HEK293T (cell line): ENCODE data around the gene CST7.

Source experiments
- ARNT ChIP-seq: fragments of 450-650 bp; IDR thresholded peaks from 2 replicates; pipeline ENCODE4 v1.6.1; 2017; ENCODE audit warnings: mild to moderate bottlenecking
- BHLHE40 ChIP-seq: fragments of 450-650 bp; IDR thresholded peaks from 2 replicates; pipeline ENCODE4 v1.6.1; 2016; ENCODE audit warnings: mild to moderate bottlenecking, moderate library complexity, borderline replicate concordance
- CTBP1 ChIP-seq: fragments of 450-650 bp; IDR thresholded peaks from 2 replicates; pipeline ENCODE4 v1.6.1; 2016; ENCODE audit warnings: borderline replicate concordance
- NFRKB ChIP-seq: fragments of 450-650 bp; IDR thresholded peaks from 2 replicates; pipeline ENCODE4 v1.6.1; 2016; ENCODE audit warnings: mild to moderate bottlenecking, moderate library complexity
- SP1 ChIP-seq: fragments of 450-650 bp; IDR thresholded peaks from 2 replicates; pipeline ENCODE4 v1.6.1; 2017
- SUZ12 ChIP-seq: fragments of 450-650 bp; IDR thresholded peaks from 2 replicates; pipeline ENCODE4 v1.6.1; 2016; ENCODE audit warnings: mild to moderate bottlenecking
- TARDBP ChIP-seq: fragments of 450-650 bp; IDR thresholded peaks from 2 replicates; pipeline ENCODE4 v1.6.1; 2016
- ZNF384 ChIP-seq: fragments of 450-650 bp; IDR thresholded peaks from 2 replicates; pipeline ENCODE4 v1.6.1; 2016
- TF ChIP-seq, protein P1 (sequence below): fragments of 450-650 bp; IDR thresholded peaks from 2 replicates; pipeline ENCODE4 v1.6.1; 2016

GRCh38 chr20:24963672-24964505 lies 14.8 kb downstream of the CST7 start:
- TF ChIP-seq SP1 = no peak
- TF ChIP-seq, protein P1, sequence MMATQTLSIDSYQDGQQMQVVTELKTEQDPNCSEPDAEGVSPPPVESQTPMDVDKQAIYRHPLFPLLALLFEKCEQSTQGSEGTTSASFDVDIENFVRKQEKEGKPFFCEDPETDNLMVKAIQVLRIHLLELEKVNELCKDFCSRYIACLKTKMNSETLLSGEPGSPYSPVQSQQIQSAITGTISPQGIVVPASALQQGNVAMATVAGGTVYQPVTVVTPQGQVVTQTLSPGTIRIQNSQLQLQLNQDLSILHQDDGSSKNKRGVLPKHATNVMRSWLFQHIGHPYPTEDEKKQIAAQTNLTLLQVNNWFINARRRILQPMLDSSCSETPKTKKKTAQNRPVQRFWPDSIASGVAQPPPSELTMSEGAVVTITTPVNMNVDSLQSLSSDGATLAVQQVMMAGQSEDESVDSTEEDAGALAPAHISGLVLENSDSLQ = no peak
- TF ChIP-seq ZNF384 = no peak
- no peak for TF ChIP-seq TARDBP
- TF ChIP-seq SUZ12 = no peak
- TF ChIP-seq NFRKB = no peak
- TF ChIP-seq CTBP1 = no peak
- no peak for TF ChIP-seq ARNT
- TF ChIP-seq BHLHE40 = no peak
